Breast epithelium (tissue), 3 donors: Measurements from ENCODE around the gene PIP5KL1.

Experiments used
- CTCF ChIP-seq, 3 donors: fragments of 450-650 bp; IDR thresholded peaks; one replicate each; pipeline ENCODE4 v1.5.1; 2016 to 2017; ENCODE audit warnings: antibody characterized with exemption in 3 of 3, mild to moderate bottlenecking in 3 of 3, moderate library complexity in 3 of 3
- POLR2A ChIP-seq: fragments of 450-650 bp; IDR thresholded peaks from one replicate; pipeline ENCODE4 v1.6.1; 2016; ENCODE audit warnings: antibody characterized with exemption, mild to moderate bottlenecking, moderate library complexity
- POLR2AphosphoS5 ChIP-seq, 3 donors: sonication (generic); formaldehyde crosslinking; IDR thresholded peaks; one replicate each; pipeline ENCODE4 v1.6.1; 2017; ENCODE audit warnings: antibody characterized with exemption in 3 of 3

- no peak for TF ChIP-seq POLR2AphosphoS5 (IDR thresholded peaks at IDR 0.05)
- no peak for TF ChIP-seq CTCF (IDR thresholded peaks at IDR 0.05)
- TF ChIP-seq POLR2A: no peak
Measured at GRCh38 chr9:127943011-127943662, 12.6 kb upstream of the PIP5KL1 start.
